ENCODE data around the gene GPANK1.
A peak's percentile ranks its signal among the peaks of the same experiment; 100 is the strongest.

DNA sequence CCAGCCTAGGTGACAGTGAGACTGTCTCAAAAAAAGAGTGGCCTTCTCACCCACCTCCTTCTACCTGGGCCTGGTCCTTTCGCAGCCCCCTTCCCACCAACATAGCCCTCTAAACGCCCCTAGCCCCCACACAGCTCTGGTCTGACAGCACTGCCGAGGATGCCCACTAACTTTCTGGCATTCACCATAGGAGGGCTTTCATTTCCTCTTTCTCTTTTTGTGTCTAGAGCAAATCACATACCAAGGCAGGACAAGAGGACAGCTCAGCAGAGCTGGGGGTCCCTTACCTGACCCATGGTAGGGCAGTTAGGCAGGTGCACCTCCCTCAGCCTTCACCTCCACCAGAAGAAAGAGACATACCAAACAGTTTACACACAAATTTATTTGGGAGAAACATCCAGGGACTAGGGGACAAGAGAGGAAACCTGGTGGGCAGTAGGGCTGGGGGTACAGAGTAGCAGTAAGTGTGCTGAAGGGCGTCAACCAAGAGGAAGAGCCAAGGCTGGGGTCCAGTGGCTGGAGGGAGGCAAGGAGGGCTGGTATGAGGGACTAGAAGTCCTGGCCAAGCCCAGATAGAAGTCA lies 11.6 kb upstream of the GPANK1 start:
- no peak; the same call in 1 of the 2 replicates for TF ChIP-seq POLR2A (IDR thresholded peaks at IDR 0.05; ENCODE audit: low read depth, low read length)
- no peak for TF ChIP-seq POLR2AphosphoS5 (IDR thresholded peaks at IDR 0.05; ENCODE audit: low read depth, low read length)
- no peak for TF ChIP-seq TAF1 (IDR thresholded peaks at IDR 0.05; ENCODE audit: low read depth, low read length)
- peak; percentile 85 for TF ChIP-seq SPI1 (IDR thresholded peaks at IDR 0.05; ENCODE audit: low read depth, low read length)
- no peak for TF ChIP-seq PAX5 (IDR thresholded peaks at IDR 0.05; ENCODE audit: insufficient read depth, low read length, severe bottlenecking)
